LoVo (cell line): ENCODE data around the gene TAF12.
"Not testable (repeated sequence)": the region's sequence is repeated elsewhere in the genome, so short reads cannot be mapped to it uniquely, and the experiment has no call there.

Source experiments
- DNase-seq: peaks from one replicate; pipeline ENCODE4 v3.0.0-alpha.2; 2016; ENCODE audit warnings: low spot score

The TAF12 gene

DNA sequence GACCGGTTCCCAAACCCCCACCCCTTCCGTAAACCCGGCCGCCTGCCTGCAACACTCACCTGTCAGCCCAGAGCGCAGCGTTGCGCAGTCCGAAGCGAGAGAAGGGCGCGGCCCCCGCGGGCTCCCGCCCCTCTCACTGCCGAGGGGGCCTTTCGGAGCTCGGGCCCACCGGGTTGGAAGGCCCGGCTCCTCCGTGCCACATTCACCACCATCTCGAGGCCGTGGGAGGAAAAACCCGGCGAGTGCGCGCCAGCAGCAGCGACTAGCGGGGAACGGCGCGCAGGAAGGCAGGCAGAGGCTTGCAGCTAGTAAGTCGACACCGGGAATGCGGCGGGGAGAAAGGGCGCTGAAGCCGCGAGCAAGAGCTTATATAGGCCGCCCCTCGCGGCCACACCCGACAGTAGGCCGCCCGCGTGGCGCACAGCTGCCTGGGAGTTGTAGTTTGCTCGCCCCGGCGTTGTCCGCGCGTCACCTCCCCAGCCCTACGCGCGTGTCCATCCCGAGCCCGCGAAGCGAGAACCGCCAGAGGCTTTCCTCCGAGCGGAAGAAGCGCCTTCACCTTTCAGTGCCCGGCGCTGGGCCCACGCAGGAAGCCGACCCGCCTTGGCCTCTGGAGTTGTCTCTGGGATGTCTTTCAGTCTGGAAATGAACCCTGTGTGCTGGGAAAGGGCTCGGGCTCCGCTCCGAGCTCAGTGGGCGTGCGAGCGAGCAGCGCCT lies 61.2 kb downstream of the TAF12 start:
- peak; percentile 95 for DNase-seq

DNA sequence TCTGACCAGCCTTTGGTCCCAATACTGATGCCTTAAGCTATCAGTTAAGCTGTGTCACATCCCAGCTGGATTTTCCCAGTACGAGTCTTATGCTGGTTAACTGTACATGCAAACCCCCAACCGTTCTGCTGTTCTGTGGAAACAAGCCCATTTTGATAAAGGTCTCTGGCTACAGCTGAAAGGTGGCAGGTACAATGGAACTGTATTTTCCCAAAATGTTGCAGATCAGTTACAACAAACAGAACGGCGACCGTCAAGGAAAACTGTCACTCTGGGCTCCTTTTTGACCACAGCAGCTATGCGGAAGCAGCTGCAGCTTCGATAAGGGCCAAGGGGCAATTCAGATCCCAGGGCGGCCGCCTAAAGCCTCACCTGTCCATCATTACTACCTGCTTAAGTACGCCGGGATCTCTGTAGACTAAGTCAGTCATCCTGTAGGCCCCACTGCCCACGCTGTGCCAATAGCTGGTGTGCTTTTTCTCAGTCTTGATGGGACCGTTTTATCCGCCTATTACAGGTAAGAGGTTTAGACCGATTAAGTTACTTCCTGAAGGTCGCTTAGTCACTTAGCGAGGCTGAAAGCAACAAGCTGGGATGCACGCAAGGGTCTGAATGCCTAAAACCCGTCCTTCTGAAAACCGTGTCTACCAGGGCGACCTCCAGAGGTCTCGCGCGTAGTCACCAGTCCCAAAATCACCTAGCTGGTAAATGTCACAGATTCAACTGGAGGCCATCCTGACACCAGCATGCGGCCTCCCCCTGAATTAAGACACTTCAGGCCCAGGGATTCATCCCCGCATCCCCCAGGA lies 61.9 kb downstream of the TAF12 start:
- peak; percentile 37 for DNase-seq

DNA sequence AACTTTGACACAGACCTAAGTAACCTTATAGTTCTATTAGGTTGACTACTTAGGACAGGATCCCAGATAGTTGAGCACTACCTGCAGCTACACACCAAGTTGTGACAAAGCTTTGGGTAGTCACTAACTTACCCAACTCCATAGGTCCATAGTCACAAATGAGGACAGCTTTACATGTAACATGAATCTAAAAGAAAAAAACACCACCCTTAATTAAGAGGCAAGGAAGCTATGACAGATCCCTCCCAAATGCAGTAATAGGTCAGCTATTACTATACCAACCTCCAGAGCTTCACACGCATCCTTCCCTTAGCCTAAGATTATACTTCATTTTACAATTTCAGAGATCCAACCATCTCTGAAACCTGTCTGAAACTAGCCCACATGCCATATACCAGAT lies 63.5 kb downstream of the TAF12 start:
- no peak for DNase-seq

DNA sequence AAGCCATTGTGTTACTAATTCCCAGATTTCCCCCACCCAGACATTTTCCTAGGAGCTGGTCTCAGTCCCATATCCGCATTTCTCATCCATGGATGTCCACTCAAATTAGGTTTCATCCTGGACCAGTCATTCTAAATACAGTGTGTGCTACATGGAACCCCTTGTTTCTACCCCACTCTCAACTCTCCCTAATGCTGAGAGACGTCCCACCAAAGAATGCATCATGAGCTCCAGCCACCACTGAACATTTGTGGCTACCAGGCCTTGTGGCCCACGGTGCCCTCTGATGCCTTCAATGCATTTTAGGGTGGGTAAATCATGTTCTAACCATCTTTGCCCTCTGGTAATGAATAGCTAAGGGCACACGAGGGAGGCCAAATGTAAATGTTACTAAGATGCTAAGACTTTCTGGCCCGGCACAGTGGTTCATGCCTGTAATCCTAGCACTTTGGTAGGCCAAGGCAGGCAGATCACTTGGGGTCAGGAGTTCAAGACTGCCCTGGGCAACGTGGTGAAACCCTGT lies 64.1 kb downstream of the TAF12 start:
- DNase-seq, result no peak

DNA sequence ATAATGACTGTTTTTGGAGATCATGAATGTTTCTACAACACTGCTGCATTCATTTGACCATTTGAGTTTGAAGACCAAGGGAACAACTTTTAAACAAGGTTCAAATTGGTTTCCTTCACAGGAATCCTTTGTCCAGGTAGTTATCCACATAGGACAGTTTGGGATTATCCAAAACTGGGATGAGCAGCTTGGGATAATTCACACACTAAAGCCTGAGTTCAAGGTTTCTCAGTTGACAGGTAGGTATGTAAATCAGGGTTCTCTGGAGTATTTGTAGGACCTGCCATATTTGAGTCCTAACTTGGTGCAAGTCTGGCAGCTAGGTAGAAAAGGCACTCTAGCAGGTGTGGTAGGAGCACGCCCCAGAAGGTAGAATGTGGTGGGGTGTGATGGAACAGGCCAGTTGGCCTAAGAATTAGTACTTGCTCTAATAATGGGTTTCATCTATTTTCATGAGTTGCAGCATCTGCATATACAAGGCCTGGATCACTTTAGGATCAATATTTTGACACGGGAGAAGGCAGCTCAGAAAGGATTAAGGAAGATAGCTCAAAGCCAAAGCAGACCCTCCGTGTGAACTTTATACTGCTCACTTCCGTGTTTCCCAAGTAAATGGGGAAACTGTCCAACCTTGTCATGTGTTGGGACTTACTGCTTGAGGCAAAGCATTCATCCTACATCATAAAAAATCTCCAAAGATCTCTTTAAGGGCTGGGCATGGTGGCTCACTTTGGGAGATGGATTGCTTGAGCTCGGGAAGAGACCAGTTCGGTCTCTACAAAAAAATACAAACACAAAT lies 64.9 kb downstream of the TAF12 start:
- DNase-seq, result peak; percentile 31

DNA sequence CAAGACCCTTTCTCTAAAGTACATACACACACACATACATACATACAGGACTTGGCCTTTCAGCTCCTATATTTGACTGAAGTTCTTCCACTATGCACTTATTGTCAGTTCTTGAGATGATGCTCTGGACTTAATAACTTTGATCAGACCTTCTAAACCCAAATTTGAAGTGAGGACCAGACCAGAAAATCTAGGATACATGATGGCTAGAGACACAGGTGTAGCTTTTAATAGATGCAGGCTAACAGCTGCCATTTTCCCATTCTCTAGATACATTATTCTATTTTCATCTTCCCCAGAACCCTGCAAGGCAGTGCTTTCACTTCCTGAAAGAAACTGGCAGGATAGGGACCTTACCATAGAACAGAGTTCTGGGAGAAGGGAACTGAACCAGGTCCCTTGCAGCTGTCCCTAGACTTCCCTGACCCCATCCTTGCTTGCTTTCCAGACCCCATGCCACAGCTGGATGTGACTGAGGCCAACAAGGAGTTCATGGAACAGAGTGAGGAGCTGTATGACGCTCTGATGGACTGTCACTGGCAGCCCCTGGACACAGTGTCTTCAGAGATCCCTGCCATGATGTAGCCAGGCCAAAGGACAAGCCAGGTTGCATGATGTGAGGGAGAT lies 65.7 kb downstream of the TAF12 start:
- peak; percentile 18 for DNase-seq

DNA sequence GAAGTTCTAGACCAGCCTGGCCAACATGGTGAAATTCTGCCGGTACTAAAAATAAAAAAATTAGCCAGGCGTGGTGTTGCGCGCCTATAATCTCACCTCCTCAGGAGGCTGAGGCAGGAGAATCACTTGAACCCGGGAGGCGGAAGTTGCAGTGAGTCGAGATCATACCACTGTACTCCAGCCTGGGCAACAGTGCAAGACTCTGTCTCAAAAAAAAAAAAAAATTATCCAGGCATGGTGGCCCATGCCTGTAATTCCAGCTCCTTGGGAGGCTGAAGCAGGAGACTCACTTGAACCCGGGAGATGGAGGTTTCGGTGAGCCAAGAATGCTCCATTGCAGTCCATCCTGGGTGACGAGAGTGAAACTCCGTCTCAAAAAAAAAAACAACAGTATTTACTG lies 69.3 kb downstream of the TAF12 start:
- DNase-seq, result no peak

DNA sequence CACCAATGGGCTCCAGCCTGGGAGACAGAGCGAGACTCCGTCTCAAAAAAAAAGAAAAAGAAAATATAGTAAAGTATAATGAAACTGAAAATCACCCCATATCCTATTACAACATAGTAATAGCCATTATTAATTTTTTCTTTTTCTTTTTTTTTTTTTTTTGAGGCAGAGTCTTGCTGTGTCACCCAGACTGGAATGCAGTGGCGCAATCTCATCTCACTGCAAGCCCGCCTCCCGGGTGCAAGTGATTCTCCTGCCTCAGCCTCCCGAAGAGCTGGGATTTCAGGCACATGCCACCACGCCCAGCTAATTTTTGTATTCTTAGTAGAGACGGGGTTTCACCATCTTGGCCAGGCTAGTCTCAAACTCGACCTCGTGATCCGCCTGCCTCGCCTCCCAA lies 70.0 kb downstream of the TAF12 start:
- not testable (repeated sequence) for DNase-seq

DNA sequence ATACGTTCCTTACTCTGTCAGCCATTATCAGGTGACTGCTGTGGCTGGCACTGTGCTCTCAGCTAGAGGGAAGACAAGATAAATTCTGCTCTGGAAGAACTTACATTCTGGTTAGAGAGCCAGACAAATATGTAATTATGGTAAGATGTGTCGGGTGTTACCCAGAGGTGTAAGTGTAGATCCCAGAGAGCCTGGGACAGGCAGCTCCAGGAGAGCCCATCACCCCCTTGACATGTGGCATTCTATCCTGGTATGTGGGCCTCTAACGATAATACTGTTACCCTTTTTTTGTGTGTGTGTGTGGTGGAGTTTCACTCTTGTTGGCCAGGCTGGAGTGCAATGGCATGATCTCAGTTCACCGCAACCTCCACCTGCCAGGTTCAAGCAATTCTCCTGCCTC lies 71.0 kb downstream of the TAF12 start:
- no peak for DNase-seq

DNA sequence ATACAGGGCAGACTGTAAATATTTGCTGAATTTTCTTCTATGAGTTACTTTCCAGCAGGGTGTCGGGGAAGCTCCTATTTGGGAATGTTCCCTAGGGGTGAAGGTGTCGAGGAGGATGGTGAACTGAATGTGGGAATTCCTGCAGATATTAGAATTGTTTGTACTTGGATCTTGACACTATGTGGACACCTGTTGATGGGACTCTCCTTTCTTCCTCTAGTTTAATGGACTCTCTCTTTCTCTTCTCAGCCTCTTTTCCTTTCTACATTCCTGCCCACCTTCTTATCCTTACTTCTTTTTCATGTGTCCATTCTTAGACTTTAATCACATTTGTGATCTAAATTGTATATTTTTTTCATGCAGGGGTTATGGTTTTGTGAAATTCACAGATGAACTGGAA lies 75.9 kb downstream of the TAF12 start:
- DNase-seq, result no peak

DNA sequence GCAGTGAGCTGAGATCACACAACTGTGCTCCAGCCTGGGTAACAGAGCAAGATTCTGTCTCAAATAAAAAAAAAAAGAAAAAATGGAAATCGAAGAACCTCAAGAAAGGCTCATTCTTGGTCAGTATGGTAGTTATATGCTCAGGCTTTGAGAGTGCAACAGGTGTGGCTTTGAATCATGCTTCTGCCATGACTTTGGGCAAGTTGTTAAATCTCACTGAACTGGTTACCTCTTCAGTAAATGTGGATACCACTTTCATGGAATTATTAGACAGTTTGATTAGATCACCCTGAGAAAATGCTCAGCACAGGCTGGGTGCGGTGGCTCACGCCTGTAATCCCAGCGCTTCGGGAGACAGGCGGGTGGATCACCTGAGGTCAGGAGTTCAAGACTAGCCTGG lies 77.1 kb downstream of the TAF12 start:
- no peak for DNase-seq

DNA sequence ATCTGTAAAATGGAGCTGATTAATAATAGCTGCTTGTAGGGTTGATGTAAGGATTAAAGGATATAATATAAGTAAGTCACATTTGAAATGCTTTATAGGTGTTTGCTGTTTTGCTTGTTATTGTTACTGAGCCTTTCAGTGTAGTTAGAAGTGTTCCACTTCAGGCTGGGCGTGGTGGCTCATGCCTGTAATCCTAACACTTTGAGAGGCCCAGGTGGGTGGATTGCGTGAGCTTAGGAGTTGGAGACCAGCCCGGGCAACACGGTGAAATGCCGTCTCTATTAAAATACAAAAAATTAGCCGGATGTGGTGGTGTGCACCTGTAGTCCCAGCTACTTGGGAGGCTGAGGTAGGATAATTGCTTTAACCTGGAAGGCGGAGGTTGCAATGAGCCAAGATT lies 77.8 kb downstream of the TAF12 start:
- DNase-seq, result no peak

DNA sequence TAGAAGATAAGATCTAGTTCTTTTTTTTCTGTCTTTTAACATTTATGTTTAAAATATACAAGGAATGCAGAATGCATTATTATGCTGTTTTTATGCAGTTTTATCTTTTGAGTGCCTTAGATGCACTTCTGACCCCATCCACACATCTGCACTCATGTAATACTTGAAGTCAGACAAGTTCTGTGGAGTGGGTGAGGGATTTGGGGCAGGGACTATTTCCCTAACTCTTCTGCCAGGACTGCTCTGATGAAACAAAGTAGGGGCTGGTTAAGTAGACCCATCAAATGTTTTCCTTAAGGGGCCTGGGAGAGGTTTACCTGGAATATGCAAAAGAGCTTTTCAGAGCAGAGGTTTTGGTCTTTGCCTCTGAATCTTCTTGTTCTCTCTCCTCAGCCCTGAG lies 78.6 kb downstream of the TAF12 start:
- DNase-seq, result no peak

DNA sequence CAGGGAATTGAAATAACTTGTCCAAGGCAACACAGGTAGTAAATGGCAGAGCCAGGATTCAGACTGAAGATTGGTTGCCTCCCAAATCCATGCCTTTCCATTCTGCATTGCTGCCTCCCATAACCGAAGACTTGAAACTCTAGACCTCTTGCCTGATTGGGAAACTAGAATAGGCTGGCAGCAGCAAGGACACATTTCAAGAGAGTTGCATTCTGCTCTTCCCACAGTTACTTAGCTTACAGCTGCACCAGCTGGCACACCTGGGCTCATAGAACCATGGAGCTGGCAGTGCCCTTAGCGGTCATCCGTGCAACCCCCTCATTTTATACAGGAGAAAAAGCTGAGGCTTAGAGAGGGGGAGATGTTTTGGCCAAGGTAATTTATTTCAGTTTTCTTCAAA lies 82.0 kb downstream of the TAF12 start:
- no peak for DNase-seq
